Measurements from ENCODE around the gene TST.

Gene TST

DNA sequence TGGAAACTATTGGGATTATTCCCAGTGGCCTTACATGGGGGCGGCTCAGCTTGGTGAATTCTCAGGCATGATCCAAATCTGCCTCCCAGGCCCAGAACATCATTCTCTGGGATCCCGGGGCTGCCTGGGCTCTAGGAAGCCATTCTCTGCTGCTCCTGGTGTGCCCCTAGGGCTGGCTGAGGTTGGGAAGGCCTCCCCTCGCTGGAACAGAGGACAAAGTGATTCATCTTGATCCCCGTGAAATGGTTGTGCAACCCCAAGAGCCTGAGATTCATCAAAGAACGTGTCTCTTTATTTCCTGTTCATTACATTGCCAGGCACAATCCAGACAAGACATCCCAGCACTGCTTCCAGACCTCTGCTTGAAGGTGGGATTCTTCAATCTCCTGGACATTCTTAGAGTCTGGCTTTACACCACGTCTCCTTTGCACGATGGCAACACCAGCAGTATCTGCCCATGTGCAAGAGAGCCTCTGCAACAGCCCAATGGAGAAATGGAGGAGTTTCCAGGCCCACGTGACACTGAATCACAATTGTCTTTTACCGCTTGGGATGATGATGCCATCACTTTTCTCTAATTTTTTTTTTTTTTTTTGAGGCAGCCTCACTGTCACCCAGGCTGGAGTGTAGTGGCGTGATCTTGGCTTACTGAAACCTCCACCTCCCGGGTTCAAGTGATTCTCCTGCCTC, 52.3 kb downstream of the TST start:
- ChIA-PET CTCF (interaction anchor here (1.0 to 5.3 kb wide), 3 partner anchors 10 to 111 kb away, joined by 4 to 45 read pairs (median 28); no protein-coding TSS in a partner anchor), POLR2A (no interaction called here)
- DNase-seq (ENCODE audit: extremely low spot score) = no peak
- no peak for TF ChIP-seq CTCF (IDR thresholded peaks at IDR 0.05; ENCODE audit: control extremely low read depth, extremely low read depth, low read depth, missing control alignments)

DNA sequence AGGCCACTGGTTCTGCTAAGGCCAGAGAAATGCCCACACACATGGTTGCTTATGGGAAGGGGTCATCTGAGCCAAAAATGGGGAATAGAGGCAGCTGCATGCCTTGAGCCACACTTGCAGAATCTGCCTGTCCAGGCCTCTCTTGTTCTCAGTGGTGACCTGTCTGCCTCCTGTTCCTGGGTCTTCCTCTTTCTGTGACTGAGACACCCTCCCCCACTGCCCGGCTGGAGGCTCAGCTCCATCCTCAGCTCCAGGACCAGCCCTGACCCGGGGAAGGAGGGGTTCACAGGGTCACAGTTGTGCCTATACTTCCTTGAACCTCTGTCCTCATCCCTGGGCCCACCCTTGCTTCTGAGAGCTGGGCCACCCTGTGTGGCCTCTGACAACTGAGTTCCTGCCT, 53.6 kb downstream of the TST start:
- POLR2A ChIA-PET = no interaction called here
- no peak for DNase-seq (ENCODE audit: extremely low spot score)
- no peak for TF ChIP-seq CTCF (IDR thresholded peaks at IDR 0.05; ENCODE audit: control extremely low read depth, extremely low read depth, low read depth, missing control alignments)
- CTCF ChIA-PET = interaction anchor here (1.0 to 5.3 kb wide), 6 partner anchors 9 to 110 kb away, joined by 3 to 45 read pairs (median 9); no protein-coding TSS in a partner anchor

- ChIA-PET CTCF (interaction anchor here (1.1 to 5.3 kb wide), 5 partner anchors 13 to 107 kb away, joined by 3 to 45 read pairs (median 7); no protein-coding TSS in a partner anchor), POLR2A (no interaction called here)
- TF ChIP-seq CTCF (IDR thresholded peaks at IDR 0.05; ENCODE audit: control extremely low read depth, extremely low read depth, low read depth, missing control alignments) = no peak
- DNase-seq (ENCODE audit: extremely low spot score) = no peak
These were observed 55.1 kb downstream of the TST start for GRCh38 chr22:36964106-36964505.

GRCh38 chr22:36963302-36963701, 55.9 kb downstream of the TST start:
- POLR2A ChIA-PET = no interaction called here
- TF ChIP-seq CTCF (IDR thresholded peaks at IDR 0.05; ENCODE audit: control extremely low read depth, extremely low read depth, low read depth, missing control alignments) = no peak
- CTCF ChIA-PET = interaction anchor here (2.7 to 5.3 kb wide), 2 partner anchors 14 to 107 kb away, joined by 13 to 45 read pairs; no protein-coding TSS in a partner anchor
- no peak for DNase-seq (ENCODE audit: extremely low spot score)

GRCh38 chr22:36961626-36962025, 57.6 kb downstream of the TST start:
- CTCF ChIA-PET = interaction anchor here (1.0 to 5.3 kb wide), 3 partner anchors 11 to 16 kb away, joined by 5 to 45 read pairs (median 15); no protein-coding TSS in a partner anchor
- no peak for DNase-seq (ENCODE audit: extremely low spot score)
- POLR2A ChIA-PET = no interaction called here
- no peak for TF ChIP-seq CTCF (IDR thresholded peaks at IDR 0.05; ENCODE audit: control extremely low read depth, extremely low read depth, low read depth, missing control alignments)
